ENCODE measurements around the gene MIX23. TPM values are rescaled to one million over a fixed set of nuclear protein-coding genes. Genes with fewer than 3 reads are reported as not detected.
"Not testable (repeated sequence)": the region's sequence is repeated elsewhere in the genome, so short reads cannot be mapped to it uniquely, and the experiment has no call there.

MIX23 gene
- total RNA-seq, 1 experiment from 2014 or later: 130 TPM

DNA sequence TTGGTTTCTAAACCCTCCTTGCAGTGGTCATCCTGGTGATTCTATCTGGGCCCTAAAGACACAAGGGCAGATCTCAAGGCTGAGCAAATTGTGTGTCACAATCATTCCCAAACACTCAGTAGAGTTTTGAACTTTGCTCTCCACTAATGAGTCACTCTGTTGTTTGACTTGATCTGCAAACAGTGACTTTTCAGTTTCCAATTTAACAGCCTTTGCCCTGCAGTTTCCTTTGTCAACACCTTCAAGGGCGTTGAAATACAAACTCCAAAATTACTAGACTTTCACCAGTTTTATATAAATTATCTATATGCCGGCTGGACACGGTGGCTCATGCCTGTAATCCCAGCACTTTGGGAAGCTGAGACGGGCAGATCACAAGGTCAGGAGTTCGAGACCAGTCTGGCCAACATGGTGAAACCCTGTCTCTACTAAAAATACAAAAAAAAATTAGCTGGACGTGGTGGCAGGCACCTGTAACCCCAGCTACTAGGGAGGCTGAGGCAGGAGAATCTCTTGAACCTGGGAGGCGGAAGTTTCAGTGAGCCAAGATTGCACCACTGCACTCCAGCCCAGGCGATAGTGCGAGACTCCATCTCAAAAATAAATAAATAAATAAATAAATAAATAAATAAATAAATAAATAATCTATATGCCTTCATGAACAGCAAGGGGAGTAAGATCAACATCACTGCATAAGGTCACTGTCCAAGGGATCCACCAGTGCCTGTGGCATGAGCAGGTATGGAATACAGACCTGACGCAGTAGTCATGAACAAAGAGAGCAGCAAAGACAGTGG is 17.3 kb downstream of the MIX23 start:
- H3K9me3 ChIP-seq, DNase-seq, H3K4me3 ChIP-seq, H3K27me3 ChIP-seq: not testable (repeated sequence)
- peaks cover 44% of the 10 kb centered on the region for H3K36me3 ChIP-seq

DNA sequence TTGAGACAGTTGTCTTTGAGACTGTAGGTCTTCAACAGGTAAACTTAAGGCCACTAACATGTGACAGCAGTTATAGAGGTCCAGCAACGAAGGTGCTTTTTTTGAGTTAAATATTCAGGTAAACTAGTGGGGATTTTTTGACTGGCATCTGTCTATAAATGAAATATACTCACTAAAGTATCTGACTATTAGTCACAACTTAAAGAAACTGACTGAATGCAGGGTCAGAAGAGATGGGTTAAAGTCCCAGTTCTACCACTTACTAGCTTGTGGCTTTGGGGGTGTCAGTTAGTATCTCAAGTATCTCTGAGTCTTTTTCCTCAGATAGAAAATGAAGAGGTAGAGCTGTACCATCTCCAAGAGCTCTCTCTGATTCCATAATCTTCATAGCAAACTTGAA is 18.0 kb downstream of the MIX23 start:
- Histone ChIP-seq H3K27me3 (no peaks in the 10 kb centered on the region), H3K36me3 (peaks cover 40% of the 10 kb centered on the region), H3K9me3 (no peaks in the 10 kb centered on the region), H3K4me3 (no peak overlapping the region)
- no peak for DNase-seq

DNA sequence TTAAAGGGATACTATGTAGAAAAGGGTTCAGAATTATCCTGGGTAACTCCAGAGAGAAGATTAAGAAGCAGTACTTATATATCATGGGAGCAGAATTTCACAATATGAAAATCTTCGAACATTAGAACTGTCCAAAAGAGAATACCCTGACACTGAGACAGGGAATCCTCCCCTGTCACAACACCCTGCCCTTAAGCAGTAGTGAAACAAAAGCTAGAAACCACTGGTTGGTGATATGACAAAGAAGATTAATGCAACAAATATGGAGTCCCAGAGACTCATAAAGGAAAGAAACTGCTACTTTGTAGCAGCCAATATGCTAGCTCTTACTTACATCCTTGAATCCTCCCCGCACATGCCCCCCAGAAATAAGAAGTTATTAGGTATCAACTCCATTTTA is 18.5 kb downstream of the MIX23 start:
- H3K27me3 ChIP-seq: no peaks in the 10 kb centered on the region
- H3K4me3 ChIP-seq: no peak overlapping the region
- peaks cover 38% of the 10 kb centered on the region for H3K36me3 ChIP-seq
- no peak for DNase-seq
- H3K9me3 ChIP-seq: no peaks in the 10 kb centered on the region

DNA sequence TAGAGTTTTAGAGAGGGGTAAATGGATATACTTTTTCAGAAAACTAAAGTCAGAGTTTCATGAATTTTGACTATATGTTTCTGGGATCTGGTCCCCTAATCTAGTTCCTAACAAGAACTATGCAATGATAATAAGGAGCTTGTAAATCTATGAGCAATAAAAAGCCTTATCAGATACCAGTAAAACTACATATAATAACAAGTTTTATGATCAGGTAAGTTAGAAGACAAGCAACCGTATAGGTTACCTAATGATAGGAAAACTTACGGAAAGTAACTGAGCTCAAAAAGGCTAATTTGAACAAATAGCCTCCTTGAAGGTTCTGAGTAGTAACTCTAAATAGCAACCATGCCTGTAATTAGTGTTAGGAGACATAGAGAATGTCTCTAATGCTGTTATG is 21.0 kb downstream of the MIX23 start:
- H3K27me3 ChIP-seq: no peaks in the 10 kb centered on the region
- H3K9me3 ChIP-seq: no peaks in the 10 kb centered on the region
- peaks cover 41% of the 10 kb centered on the region for H3K36me3 ChIP-seq
- H3K4me3 ChIP-seq: no peak overlapping the region
- DNase-seq: no peak

DNA sequence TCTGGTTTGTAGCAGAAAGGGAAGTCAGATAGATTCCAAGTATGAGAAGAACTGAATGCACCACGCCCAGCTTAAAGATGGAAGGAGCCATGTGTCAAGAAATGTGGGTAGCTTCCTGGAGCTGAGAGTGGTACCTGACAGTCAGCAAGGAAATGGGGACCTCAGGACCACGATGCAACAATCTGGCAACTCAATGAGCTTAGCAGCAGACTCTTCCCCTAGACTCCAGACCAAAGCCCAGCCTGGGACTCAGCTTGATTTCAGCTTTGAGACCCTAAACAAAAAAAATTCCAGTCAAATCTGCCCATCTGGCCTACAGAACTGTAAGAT is 24.4 kb downstream of the MIX23 start:
- H3K4me3 ChIP-seq: no peak overlapping the region
- no peak for DNase-seq
- peaks cover 26% of the 10 kb centered on the region for H3K36me3 ChIP-seq
- no peaks in the 10 kb centered on the region for H3K9me3 ChIP-seq
- H3K27me3 ChIP-seq: no peaks in the 10 kb centered on the region

DNA sequence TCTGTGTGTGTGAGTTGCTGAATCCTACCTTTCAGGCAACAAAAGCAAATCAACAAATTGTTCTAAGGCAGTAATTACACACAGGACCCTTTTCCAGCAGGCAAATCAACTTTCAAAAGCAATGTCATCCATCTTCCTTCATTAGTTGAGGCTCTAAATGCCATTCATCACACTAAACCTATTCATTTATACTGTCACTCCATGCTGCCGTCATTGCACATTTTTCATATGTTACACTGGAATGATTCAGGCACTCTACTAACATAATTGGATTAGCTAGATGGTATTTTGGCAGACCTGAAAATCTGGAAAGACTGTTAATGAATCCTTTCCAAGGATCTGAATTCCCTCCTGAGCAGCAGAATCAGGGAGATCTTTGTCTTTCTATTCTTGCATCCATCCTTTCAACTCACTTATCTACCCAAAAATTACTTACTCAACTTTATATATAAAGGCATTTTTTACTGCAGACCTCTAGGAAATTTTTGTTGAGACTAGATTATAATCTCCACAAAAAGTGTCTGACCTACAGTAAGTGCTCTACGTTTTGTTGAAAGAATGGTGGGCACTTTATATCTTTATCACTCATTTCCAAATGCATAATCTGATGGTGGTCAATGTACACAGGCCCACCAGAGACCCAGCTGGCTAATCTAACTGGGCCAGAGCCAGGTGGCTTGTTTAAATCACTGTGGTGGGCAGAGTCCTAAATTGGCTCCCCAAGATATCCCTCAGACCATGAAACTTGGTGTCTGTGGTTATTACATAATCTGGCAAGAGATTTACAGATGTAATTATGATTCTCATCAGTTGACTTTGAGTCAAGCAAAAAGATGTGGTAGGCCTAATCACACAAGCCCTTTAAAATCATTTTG is 25.0 kb downstream of the MIX23 start:
- Histone ChIP-seq H3K9me3 (no peaks in the 10 kb centered on the region), H3K36me3 (peaks cover 22% of the 10 kb centered on the region), H3K27me3 (no peaks in the 10 kb centered on the region), H3K4me3 (no peak overlapping the region)
- no peak for DNase-seq

DNA sequence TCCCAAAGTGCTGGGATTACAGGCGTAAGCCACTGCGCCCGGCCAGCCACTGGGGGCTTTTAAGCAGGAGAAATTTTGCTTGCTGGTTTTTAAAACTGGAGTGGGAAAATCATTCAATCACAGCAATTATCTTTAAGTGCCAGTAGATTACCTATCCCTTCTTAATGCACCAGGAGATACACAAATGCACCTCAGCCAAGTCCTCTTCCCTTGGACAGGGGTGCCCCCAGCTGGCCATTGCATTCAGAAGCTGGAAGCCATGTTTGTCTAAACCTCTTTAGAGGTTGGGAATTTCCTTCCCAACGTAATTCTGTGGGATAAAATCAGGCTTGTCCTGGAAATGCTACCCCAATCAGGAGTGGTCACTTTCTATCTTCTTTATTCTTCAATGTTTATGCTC is 26.6 kb downstream of the MIX23 start:
- Histone ChIP-seq H3K36me3 (peaks cover 14% of the 10 kb centered on the region), H3K4me3 (no peak overlapping the region), H3K9me3 (no peaks in the 10 kb centered on the region), H3K27me3 (no peaks in the 10 kb centered on the region)
- peak; percentile 21 for DNase-seq

DNA sequence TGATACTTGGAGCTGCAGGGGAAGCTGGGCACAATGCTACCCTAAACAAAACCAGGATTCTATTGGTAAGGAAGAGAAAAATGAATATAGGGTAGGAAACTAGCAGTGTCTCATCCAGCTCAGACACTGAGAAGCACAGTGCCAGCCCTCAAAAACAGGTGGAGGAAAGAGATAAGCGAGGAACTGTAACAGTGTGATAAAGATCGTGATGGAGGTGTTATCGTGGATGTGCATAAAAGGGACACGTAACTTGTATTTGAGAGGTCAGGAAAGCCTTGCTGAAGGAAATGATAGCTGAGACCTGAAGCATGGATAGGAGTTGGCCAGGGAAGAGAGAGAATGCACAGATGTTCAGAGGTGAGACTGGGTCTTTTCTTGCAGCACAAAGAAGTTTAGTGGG is 27.4 kb downstream of the MIX23 start:
- no peaks in the 10 kb centered on the region for H3K27me3 ChIP-seq
- H3K4me3 ChIP-seq: no peak overlapping the region
- H3K36me3 ChIP-seq: peaks cover 14% of the 10 kb centered on the region
- DNase-seq: no peak
- no peaks in the 10 kb centered on the region for H3K9me3 ChIP-seq

DNA sequence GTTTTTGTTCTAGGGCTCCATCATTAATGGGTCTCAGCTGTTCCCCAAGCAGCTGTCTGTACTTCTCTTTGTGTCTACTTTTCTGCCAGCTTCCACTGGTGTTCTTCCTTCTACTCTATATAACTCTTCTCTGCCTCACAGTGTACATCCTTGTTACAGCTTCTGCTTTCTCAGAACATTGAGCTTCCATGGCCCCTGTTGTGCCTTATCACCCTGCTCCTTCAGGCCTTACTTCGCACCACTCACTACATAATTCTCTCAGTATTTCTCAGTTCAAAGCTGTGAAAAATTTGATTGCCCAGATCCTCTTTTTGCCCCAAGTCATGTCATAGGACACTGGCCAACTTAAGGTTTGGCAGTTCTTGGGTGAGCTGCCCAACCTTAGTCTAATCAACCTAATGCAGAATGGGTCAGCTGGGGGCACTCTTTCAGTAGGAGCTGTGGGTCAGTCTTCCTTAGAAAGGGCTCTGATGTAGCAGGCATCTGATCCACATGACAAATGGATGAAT is 29.1 kb downstream of the MIX23 start:
- H3K36me3 ChIP-seq: peaks cover 11% of the 10 kb centered on the region
- H3K4me3 ChIP-seq: no peak overlapping the region
- no peaks in the 10 kb centered on the region for H3K9me3 ChIP-seq
- no peaks in the 10 kb centered on the region for H3K27me3 ChIP-seq
- DNase-seq: no peak

DNA sequence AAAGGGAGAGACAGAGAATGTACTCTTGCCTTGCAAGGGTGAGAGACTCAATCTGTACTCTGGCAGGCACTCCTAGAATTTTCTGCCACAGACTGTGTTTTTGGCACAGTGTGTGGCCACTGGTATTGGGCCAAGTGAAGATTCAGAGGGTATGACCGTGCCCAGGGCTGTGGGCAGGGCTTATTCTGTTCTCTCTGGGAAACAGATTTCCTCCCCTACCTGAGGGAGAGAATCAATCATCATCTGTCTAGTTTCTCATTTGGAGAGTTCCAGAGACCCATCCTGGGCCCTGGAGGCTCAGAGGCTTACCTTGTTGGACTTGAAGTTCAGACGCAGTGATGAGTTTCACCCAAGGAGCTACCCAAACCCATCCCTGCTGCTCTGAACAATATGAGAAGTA is 29.8 kb downstream of the MIX23 start:
- no peaks in the 10 kb centered on the region for H3K9me3 ChIP-seq
- H3K36me3 ChIP-seq: peaks cover 4% of the 10 kb centered on the region
- DNase-seq: peak; percentile 72
- no peak overlapping the region for H3K4me3 ChIP-seq
- H3K27me3 ChIP-seq: no peaks in the 10 kb centered on the region

DNA sequence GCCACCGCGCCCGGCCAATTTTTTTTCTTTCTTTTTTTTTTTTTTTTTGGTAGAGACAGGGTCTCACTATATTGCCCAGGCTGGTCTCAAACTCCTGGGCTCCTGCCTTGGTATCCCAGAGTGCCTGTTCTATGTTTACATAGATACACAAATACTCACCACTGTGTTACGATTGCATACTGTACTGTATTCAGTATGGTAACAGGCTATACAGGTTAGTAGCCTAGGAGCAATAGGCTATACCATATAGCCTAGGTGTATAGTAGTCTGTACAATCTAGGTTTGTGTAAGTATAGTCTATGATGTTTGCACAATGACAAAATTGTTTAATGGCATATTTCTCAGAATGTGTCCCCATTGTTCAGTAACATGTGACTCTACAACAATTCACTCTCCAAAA is 31.4 kb downstream of the MIX23 start:
- H3K27me3 ChIP-seq: no peaks in the 10 kb centered on the region
- H3K9me3 ChIP-seq: peaks cover 4% of the 10 kb centered on the region; the same call in 1 of the 2 replicates
- no peaks in the 10 kb centered on the region for H3K36me3 ChIP-seq
- DNase-seq: no peak
- no peak overlapping the region for H3K4me3 ChIP-seq

DNA sequence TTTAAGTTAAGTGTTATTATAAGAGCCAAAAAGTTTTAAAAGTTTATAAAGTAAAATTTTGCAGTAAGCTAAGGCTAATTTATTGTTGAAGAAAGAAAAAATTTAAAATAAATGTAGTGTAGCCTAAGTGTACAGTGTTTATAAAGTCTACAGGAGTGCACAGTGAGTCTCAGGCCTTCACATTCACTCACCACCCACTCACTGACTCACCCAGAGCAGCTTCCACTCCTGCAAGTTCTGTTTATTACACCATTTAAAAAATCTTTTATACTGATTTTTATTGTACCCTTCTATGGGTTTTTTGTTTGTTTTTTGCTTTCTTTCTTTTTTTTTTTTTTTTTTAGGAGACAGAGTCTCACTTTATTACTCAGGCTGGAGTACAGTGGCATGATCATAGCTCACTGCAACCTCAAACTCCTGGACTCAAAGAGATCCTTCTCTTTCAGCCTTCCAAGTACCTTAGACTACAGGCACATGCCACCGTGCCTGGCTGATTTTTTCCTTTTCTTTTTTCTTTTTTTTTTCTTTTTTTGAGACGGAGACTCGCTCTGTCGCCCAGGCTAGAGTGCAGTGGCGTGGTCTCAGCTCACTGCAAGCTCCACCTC is 32.1 kb downstream of the MIX23 start:
- DNase-seq: peak; percentile 73
- Histone ChIP-seq H3K4me3 (no peak overlapping the region), H3K27me3 (no peaks in the 10 kb centered on the region), H3K36me3 (no peaks in the 10 kb centered on the region), H3K9me3 (peaks cover 4% of the 10 kb centered on the region; the same call in 1 of the 2 replicates)

DNA sequence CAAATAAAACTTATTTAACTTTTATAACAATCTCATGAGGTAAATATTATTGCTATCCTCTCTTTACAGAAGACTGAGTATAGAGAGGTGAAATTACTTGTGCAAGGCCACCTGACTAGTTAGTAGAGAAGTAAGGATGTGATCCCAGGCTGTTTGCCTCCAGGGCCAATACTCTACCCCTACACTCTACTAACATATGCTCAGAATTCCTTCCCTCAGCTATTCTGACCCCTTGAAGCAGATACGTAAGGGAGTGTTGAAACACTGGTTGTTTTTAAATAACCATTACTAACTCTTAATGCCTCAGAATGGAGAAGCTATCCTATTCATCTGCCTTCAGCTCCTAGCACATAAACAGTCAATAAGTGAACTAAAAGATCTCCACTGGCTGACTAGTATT is 33.9 kb downstream of the MIX23 start:
- H3K9me3 ChIP-seq: peaks cover 4% of the 10 kb centered on the region; the same call in 1 of the 2 replicates
- H3K4me3 ChIP-seq: no peak overlapping the region
- no peak for DNase-seq
- H3K27me3 ChIP-seq: no peaks in the 10 kb centered on the region
- no peaks in the 10 kb centered on the region for H3K36me3 ChIP-seq

DNA sequence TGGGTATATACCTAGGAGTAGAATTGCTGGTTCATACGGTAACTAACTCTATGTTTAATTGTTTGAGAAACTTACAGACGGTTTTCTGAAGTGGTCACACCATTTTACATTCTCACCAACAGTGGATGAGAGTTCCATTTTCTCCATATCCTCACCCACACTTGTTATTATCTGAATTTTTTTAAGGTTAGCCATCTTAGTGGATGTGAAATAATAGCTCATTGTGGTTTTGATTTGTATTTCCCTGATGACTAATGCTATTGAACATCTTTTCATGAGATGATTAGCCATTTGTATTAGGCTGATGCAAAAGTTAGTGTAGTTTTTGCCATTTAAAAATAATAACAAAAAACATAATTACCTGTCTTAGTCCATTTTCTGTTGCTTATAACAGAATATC is 39.4 kb downstream of the MIX23 start:
- H3K27me3 ChIP-seq: no peaks in the 10 kb centered on the region
- no peak for DNase-seq
- no peak overlapping the region for H3K4me3 ChIP-seq
- H3K9me3 ChIP-seq: peaks cover 10% of the 10 kb centered on the region
- H3K36me3 ChIP-seq: no peaks in the 10 kb centered on the region

DNA sequence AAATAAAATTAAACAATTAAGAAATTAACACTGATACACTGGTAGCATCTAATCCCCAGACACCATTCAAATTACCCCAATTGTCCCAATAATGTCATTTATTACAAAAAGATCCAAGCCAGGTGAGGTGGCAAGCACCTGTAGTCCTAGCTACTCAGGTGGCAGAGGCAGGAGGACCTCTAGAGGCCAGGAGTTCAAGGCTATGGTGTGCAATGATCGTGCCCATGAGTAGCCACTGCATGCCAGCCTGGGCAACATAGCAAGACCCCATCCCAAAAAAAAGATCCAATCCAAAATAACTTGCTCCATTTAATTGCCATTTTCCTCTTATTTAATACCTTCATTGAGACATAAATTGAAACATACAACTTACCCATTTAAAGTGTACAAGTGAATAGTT is 40.2 kb downstream of the MIX23 start:
- Histone ChIP-seq H3K27me3 (no peaks in the 10 kb centered on the region), H3K4me3 (no peak overlapping the region), H3K36me3 (no peaks in the 10 kb centered on the region), H3K9me3 (peaks cover 10% of the 10 kb centered on the region)
- DNase-seq: no peak

DNA sequence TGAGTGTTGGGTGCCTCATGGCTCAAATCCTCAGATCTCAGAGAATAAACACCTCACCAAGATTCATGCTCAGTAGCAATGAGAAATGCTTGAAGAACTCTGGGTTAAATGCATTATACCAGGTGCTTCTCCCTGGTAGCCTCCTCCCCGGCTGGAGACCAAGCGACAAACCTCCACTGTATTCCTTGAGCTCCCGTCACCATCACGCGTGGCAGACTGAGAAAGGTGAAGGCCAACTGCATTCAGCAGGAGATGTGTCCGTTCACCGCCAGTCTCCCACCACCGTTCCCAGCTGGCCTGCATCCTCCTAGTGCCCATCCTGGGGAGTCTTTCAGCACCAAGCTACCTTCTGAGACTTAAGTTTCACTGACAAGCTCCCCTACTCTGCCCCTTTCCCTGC is 50.5 kb downstream of the MIX23 start:
- peaks cover 8% of the 10 kb centered on the region; the same call in 1 of the 2 replicates for H3K27me3 ChIP-seq
- no peak for DNase-seq
- no peak overlapping the region for H3K4me3 ChIP-seq
- no peaks in the 10 kb centered on the region for H3K36me3 ChIP-seq
- H3K9me3 ChIP-seq: no peaks in the 10 kb centered on the region

DNA sequence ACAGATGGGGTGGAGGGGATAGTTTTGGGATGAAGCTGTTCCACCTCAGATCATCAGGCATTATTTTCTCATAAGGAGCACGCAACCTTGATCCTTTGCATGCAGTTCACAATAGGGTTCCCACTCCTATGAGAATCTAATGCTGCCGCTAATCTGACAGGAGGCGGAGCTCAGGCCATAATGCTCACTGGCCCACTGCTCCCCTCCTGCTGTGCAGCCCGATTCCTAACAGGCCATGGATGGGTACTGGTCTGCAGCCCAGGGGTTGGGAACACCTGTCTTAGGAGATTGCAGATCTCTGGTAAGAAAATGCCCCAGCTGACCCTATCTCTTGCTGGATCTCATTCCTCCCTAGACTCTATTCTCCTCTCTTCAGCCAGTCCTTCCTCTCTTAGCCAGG is 51.1 kb downstream of the MIX23 start:
- Histone ChIP-seq H3K36me3 (no peaks in the 10 kb centered on the region), H3K27me3 (peaks cover 8% of the 10 kb centered on the region; the same call in 1 of the 2 replicates), H3K9me3 (no peaks in the 10 kb centered on the region), H3K4me3 (no peak overlapping the region)
- no peak for DNase-seq

Measured in MG63 (cell line).